CD8-positive, alpha-beta memory T cell (primary cell): ENCODE results near the gene SLC9A9. TPM values are rescaled to one million over a fixed set of nuclear protein-coding genes. Genes with fewer than 3 reads are reported as not detected.

ENCODE experiments used
- CTCF ChIA-PET: fragments of 350-600 bp; sonication (Branson Sonifier 250); formaldehyde crosslinking; loops from one replicate; lab custom pipeline; 2021; ENCODE audit warnings: antibody characterized with exemption; lab: Charles Lee
- POLR2A ChIA-PET: fragments of 350-600 bp; sonication (Branson Sonifier 250); formaldehyde crosslinking; loops from one replicate; lab custom pipeline; 2021; ENCODE audit warnings: antibody characterized with exemption; lab: Charles Lee
- DNase-seq, 5 donors: peaks; one replicate each; pipeline versions ENCODE4 v3.0.0 to v3.0.0-alpha.2; 2020 to 2022; ENCODE audit warnings: mixed read lengths in 1 of 5
- H3K27ac ChIP-seq: one replicate; pipeline ENCODE4 v1.7.0; 2013; ENCODE audit warnings: low read depth, mild to moderate bottlenecking, low read length, moderate library complexity
- H3K27me3 ChIP-seq: 2 replicates; pipeline ENCODE4 v1.7.0; 2013; ENCODE audit warnings: low read length, mild to moderate bottlenecking; ENCODE audit not compliant: insufficient read depth, poor library complexity, severe bottlenecking
- H3K36me3 ChIP-seq: 2 replicates; pipeline ENCODE4 v1.7.0; 2013; ENCODE audit warnings: mild to moderate bottlenecking, low read length, moderate library complexity; ENCODE audit not compliant: insufficient read depth
- H3K4me1 ChIP-seq: 2 replicates; pipeline ENCODE4 v1.7.0; 2013; ENCODE audit warnings: mild to moderate bottlenecking, low read length, moderate library complexity; ENCODE audit not compliant: insufficient read depth
- H3K4me3 ChIP-seq: 2 replicates; pipeline ENCODE4 v1.7.0; 2013; ENCODE audit warnings: mild to moderate bottlenecking, low read length
- H3K9me3 ChIP-seq: 2 replicates; pipeline ENCODE4 v1.7.0; 2013; ENCODE audit warnings: mild to moderate bottlenecking, low read length
- H3K27ac Mint-ChIP-seq, 8 donors: one replicate each; pipeline ENCODE4 v1.8.0; 2020 to 2021; ENCODE audit warnings: mixed read lengths in 8 of 8, mild to moderate bottlenecking in 6 of 8, inconsistent platforms in 3 of 8, moderate library complexity in 3 of 8
- H3K27me3 Mint-ChIP-seq, 2 donors: one replicate each; pipeline ENCODE4 v1.8.0; 2020 to 2021; ENCODE audit warnings: mixed read lengths in 2 of 2, mild to moderate bottlenecking in 1 of 2, moderate library complexity in 1 of 2
- H3K36me3 Mint-ChIP-seq, 3 donors: one replicate each; pipeline ENCODE4 v1.8.0; 2020 to 2021; ENCODE audit warnings: mixed read lengths in 3 of 3, inconsistent platforms in 1 of 3, mild to moderate bottlenecking in 1 of 3
- H3K4me1 Mint-ChIP-seq, 3 donors: one replicate each; pipeline ENCODE4 v1.8.0; 2020 to 2021; ENCODE audit warnings: mixed read lengths in 3 of 3, inconsistent platforms in 1 of 3, mild to moderate bottlenecking in 1 of 3
- H3K4me3 Mint-ChIP-seq, 7 donors: one replicate each; pipeline ENCODE4 v1.8.0; 2020 to 2021; ENCODE audit warnings: mixed read lengths in 7 of 7, mild to moderate bottlenecking in 6 of 7, moderate library complexity in 4 of 7, inconsistent platforms in 2 of 7
- H3K9me3 Mint-ChIP-seq, 5 donors: one replicate each; pipeline ENCODE4 v1.8.0; 2020 to 2022; ENCODE audit warnings: mixed read lengths in 5 of 5, mild to moderate bottlenecking in 3 of 5, moderate library complexity in 2 of 5, inconsistent platforms in 1 of 5
- polyA plus RNA-seq: library from polyadenylated mRNA; unstranded; fragments of 300-500 nt; fragmentation: Illumina TruSeq; gene quantifications from one replicate; pipeline ENCODE4 v1.2.3, GENCODE V29; 2021
- total RNA-seq, 2 experiments: library from RNA; stranded (reverse); gene quantifications; one replicate each; pipeline ENCODE4 v1.2.3, GENCODE V29; 2021

SLC9A9 gene
- total and polyA plus RNA-seq, 3 experiments from 2014 or later: 1.2 to 18.0 (median 2.2) TPM

DNA sequence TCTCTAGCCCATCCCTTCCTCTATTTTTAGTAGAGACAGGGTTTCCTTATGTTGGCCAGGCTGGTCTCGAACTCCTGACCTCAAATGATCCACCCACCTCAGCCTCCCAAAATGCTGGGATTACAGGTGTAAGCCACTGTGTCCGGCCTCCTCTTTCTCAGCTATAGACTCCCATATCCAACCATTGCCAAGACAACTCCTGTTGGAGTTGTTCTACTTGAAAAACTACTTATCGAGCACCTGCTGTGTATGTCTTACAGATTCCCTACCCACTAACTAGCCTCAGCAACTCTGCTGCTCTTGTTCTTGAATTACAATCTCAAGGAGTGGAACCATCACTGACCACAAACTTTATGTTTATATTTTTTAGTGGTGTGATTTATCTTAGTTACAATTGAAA is 186.6 kb downstream of the SLC9A9 start:
- peaks cover 0 to 36% (median 16%) of the 10 kb centered on the region in 3 donors for H3K36me3 Mint-ChIP-seq
- peaks cover 0 to 24% (median 0%) of the 10 kb centered on the region in 5 donors for H3K9me3 Mint-ChIP-seq
- H3K27ac Mint-ChIP-seq: no peak overlapping the region
- no peaks in the 10 kb centered on the region for H3K4me1 Mint-ChIP-seq
- H3K4me3 Mint-ChIP-seq: no peak overlapping the region
- Histone ChIP-seq H3K27ac (no peak overlapping the region), H3K9me3 (no peaks in the 10 kb centered on the region), H3K4me3 (no peak overlapping the region), H3K36me3 (no peaks in the 10 kb centered on the region), H3K4me1 (no peaks in the 10 kb centered on the region), H3K27me3 (no peaks in the 10 kb centered on the region)
- ChIA-PET POLR2A (no interaction called here), CTCF (no interaction called here)
- H3K27me3 Mint-ChIP-seq: no peaks in the 10 kb centered on the region
- DNase-seq: no peak

DNA sequence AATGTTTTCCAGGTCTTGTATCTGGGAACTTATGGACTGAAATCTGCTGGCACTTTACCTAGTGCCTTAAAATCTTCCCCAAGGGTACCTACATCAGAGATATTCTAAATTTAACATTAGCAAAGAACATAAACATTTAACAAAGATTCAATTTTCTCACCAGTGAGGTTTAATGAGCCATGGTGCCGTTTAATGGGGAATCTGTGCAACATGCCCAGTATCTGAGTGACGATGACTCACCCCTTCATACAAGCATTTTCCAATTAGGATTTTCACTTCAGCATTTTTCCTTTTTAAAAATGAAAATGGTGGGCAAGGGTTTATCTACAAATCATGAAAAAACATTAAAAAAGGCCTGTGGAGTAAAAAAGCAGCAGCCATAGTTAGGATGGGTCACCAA is 189.4 kb downstream of the SLC9A9 start:
- Histone ChIP-seq H3K27ac (no peak overlapping the region), H3K27me3 (no peaks in the 10 kb centered on the region), H3K9me3 (no peaks in the 10 kb centered on the region), H3K4me3 (no peak overlapping the region), H3K4me1 (no peaks in the 10 kb centered on the region), H3K36me3 (no peaks in the 10 kb centered on the region)
- ChIA-PET CTCF (no interaction called here), POLR2A (no interaction called here)
- Mint-ChIP-seq H3K9me3 (peaks cover 0 to 6% (median 0%) of the 10 kb centered on the region in 5 donors), H3K4me3 (no peak overlapping the region), H3K27ac (no peak overlapping the region), H3K36me3 (peaks cover 0 to 27% (median 19%) of the 10 kb centered on the region in 3 donors), H3K27me3 (no peaks in the 10 kb centered on the region), H3K4me1 (no peaks in the 10 kb centered on the region)
- no peak for DNase-seq

DNA sequence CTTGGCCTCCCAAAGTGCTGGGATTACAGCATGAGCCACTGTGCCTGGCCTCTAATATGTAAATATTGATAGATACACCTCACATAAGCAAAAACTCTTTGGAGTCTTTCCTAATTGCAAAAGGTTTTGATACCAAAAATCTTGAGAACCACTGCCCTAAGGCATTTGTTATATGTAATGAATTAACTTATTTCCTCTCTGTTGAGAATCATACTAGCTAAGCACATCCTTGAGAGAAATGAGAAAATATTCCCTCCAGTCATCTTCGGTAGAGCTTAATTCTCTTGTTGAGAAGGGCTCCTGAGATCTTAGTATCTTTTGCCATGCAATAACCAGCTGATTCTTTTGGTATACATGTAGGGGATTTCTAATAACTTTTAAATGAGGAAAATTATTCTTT is 190.2 kb downstream of the SLC9A9 start:
- POLR2A ChIA-PET: no interaction called here
- CTCF ChIA-PET: no interaction called here

DNA sequence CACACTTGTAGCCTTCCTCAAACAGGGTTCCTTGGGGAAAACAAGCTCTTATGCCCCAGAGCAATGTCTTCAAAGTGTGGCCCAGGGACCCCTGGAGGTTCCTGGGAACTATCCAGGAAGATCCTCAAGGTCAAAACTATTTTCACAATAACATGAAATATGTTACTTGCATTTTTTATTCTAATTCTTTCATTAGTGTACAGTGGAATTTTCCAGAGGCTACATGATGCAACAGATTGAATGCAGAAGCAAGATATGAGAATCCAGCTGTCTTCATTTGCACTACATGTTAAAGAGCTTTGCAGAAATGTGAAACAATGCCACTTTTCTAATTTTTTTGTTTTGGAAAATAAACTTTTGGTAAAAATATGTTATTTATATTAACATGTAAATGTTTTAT is 190.9 kb downstream of the SLC9A9 start:
- H3K27me3 Mint-ChIP-seq: no peaks in the 10 kb centered on the region
- CTCF ChIA-PET: no interaction called here
- Histone ChIP-seq H3K27ac (no peak overlapping the region), H3K4me3 (no peak overlapping the region), H3K36me3 (no peaks in the 10 kb centered on the region), H3K27me3 (no peaks in the 10 kb centered on the region), H3K4me1 (no peaks in the 10 kb centered on the region), H3K9me3 (no peaks in the 10 kb centered on the region)
- DNase-seq: no peak
- H3K4me3 Mint-ChIP-seq: no peak overlapping the region
- no peaks in the 10 kb centered on the region for H3K9me3 Mint-ChIP-seq
- peaks cover 5 to 26% (median 22%) of the 10 kb centered on the region in 3 donors for H3K36me3 Mint-ChIP-seq
- no peaks in the 10 kb centered on the region for H3K4me1 Mint-ChIP-seq
- POLR2A ChIA-PET: no interaction called here
- H3K27ac Mint-ChIP-seq: no peak overlapping the region

More for the DNA sequence above, 190.2 kb downstream of the SLC9A9 start:
- H3K27ac Mint-ChIP-seq: no peak overlapping the region
- H3K4me3 Mint-ChIP-seq: no peak overlapping the region
- no peaks in the 10 kb centered on the region for H3K9me3 Mint-ChIP-seq
- no peaks in the 10 kb centered on the region for H3K36me3 ChIP-seq
- H3K27me3 Mint-ChIP-seq: no peaks in the 10 kb centered on the region
- H3K4me1 Mint-ChIP-seq: no peaks in the 10 kb centered on the region
- no peak overlapping the region for H3K4me3 ChIP-seq
- no peak for DNase-seq
- no peaks in the 10 kb centered on the region for H3K27me3 ChIP-seq
- no peaks in the 10 kb centered on the region for H3K9me3 ChIP-seq
- H3K36me3 Mint-ChIP-seq: peaks cover 3 to 22% (median 22%) of the 10 kb centered on the region in 3 donors
- no peak overlapping the region for H3K27ac ChIP-seq
- no peaks in the 10 kb centered on the region for H3K4me1 ChIP-seq

DNA sequence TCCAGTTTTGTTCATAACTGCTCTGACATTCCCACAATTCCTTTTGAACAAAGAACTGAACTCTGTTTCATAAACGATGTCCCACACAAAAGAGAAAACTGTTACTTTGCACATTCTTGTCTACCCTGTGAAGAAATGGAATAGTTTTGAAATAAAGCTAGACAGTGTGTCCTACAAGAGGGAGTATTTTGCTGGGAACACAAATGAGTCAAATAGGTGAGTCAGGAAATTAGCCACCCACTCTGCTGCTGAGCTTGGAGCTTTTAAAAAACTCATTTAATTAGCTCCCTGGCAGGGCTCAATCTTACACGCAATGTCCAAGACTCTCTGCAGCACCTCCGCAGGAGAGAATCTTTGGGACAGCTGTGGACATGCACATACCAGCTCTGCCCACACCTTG is 193.4 kb downstream of the SLC9A9 start:
- Mint-ChIP-seq H3K4me3 (no peak overlapping the region), H3K36me3 (peaks cover 27 to 35% (median 29%) of the 10 kb centered on the region in 3 donors), H3K27me3 (no peaks in the 10 kb centered on the region), H3K9me3 (no peaks in the 10 kb centered on the region), H3K4me1 (no peaks in the 10 kb centered on the region), H3K27ac (no peak overlapping the region)
- DNase-seq: no peak
- no peak overlapping the region for H3K27ac ChIP-seq
- H3K27me3 ChIP-seq: no peaks in the 10 kb centered on the region
- CTCF ChIA-PET: no interaction called here
- peaks cover 11% of the 10 kb centered on the region for H3K36me3 ChIP-seq
- H3K4me1 ChIP-seq: no peaks in the 10 kb centered on the region
- no peak overlapping the region for H3K4me3 ChIP-seq
- H3K9me3 ChIP-seq: no peaks in the 10 kb centered on the region
- POLR2A ChIA-PET: no interaction called here

DNA sequence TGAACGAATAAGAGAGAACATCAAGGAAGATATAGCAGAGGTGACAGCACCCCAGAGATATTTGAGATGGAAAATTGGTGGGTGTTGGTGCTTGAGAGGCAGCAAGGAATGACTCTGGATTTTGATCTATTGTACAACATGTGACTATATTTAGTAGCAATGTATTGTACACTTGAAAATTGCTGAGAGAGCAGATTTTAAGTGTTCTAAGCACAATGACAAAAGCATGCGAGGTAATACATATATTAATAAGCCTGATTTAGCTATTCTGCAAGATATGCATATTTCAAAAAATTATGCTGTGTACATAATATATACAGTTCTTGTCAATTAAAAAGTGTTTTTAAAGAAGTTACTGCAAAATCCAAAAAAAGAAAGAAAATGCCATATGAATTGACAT is 194.3 kb downstream of the SLC9A9 start:
- no peak overlapping the region for H3K4me3 Mint-ChIP-seq
- POLR2A ChIA-PET: no interaction called here
- H3K4me3 ChIP-seq: no peak overlapping the region
- no peak overlapping the region for H3K27ac Mint-ChIP-seq
- H3K27ac ChIP-seq: no peak overlapping the region
- H3K36me3 ChIP-seq: peaks cover 11% of the 10 kb centered on the region
- no peaks in the 10 kb centered on the region for H3K4me1 Mint-ChIP-seq
- no peaks in the 10 kb centered on the region for H3K9me3 ChIP-seq
- H3K36me3 Mint-ChIP-seq: peaks cover 32 to 33% (median 33%) of the 10 kb centered on the region in 3 donors
- DNase-seq: no peak
- no peaks in the 10 kb centered on the region for H3K9me3 Mint-ChIP-seq
- H3K4me1 ChIP-seq: no peaks in the 10 kb centered on the region
- H3K27me3 ChIP-seq: no peaks in the 10 kb centered on the region
- no peaks in the 10 kb centered on the region for H3K27me3 Mint-ChIP-seq
- CTCF ChIA-PET: no interaction called here

DNA sequence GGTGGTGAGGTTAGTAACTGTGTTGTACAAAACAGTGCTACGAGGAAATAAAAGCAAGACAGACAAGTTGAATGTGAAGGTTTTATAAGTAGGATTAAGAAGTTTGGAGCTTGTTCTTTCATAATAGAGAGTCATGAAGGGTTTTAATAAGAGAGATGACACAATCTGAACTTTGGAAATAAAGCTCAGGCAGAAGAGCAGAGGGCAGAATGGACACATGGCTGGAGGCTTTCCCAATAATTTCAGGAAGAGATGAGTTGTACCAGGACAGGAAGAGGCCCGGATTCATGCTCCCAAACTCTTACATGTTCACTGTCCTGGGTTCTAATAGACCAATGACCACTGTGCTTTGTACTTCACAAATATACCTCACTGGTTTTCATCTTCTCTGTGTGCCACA is 194.8 kb downstream of the SLC9A9 start:
- POLR2A ChIA-PET: no interaction called here
- CTCF ChIA-PET: no interaction called here
- no peaks in the 10 kb centered on the region for H3K4me1 ChIP-seq

DNA sequence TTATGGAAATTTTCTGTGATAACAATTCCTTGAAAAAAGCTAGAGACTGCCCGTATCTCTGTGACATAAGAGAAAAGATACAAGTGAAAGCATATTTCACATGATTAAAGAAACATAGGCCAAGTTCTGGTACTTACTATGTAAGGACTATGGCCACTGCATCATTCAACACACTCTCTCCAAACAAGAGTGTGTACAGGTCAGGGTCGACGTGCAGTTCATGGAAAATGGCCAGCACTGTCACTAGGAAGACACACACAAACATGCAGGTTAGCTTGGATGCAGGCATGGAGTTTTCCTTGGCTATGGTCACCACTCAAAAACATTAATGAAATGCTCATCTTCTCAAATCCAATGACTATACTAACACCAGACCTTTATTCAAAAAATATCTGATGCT is 196.2 kb downstream of the SLC9A9 start:
- POLR2A ChIA-PET: no interaction called here
- Mint-ChIP-seq H3K4me1 (no peaks in the 10 kb centered on the region), H3K36me3 (peaks cover 32 to 33% (median 33%) of the 10 kb centered on the region in 3 donors), H3K4me3 (no peak overlapping the region), H3K9me3 (no peaks in the 10 kb centered on the region), H3K27me3 (no peaks in the 10 kb centered on the region), H3K27ac (no peak overlapping the region)
- no peak for DNase-seq
- no peak overlapping the region for H3K27ac ChIP-seq
- CTCF ChIA-PET: no interaction called here
- no peaks in the 10 kb centered on the region for H3K27me3 ChIP-seq
- no peaks in the 10 kb centered on the region for H3K4me1 ChIP-seq
- H3K36me3 ChIP-seq: peaks cover 11% of the 10 kb centered on the region
- H3K9me3 ChIP-seq: no peaks in the 10 kb centered on the region
- H3K4me3 ChIP-seq: no peak overlapping the region

More for the DNA sequence above, 194.8 kb downstream of the SLC9A9 start:
- no peak overlapping the region for H3K4me3 Mint-ChIP-seq
- H3K27ac Mint-ChIP-seq: no peak overlapping the region
- H3K36me3 Mint-ChIP-seq: peaks cover 32 to 33% (median 33%) of the 10 kb centered on the region in 3 donors
- H3K36me3 ChIP-seq: peaks cover 11% of the 10 kb centered on the region
- H3K4me3 ChIP-seq: no peak overlapping the region
- no peaks in the 10 kb centered on the region for H3K27me3 Mint-ChIP-seq
- no peaks in the 10 kb centered on the region for H3K27me3 ChIP-seq
- H3K9me3 Mint-ChIP-seq: no peaks in the 10 kb centered on the region
- H3K4me1 Mint-ChIP-seq: no peaks in the 10 kb centered on the region
- no peak for DNase-seq
- no peak overlapping the region for H3K27ac ChIP-seq
- no peaks in the 10 kb centered on the region for H3K9me3 ChIP-seq

DNA sequence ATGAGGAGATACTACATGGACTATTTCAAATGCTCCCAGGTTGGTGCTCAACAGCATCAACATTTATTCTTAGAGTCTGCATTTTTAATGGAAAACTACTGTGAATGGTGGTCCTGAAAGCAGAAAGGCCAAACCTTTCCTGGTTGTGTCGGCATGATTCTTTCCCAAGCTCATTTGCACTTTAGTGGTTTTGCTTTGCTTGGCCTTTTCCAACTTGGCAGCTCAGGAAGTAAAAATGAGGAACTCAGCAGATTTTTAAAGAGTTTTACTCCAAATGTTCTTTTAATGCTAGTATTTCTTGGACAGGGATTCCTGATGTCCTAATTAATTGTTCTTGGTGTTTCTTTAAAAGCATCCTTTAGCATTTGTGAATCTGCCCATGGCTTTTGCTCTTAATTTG is 197.4 kb downstream of the SLC9A9 start:
- CTCF ChIA-PET: no interaction called here
- Mint-ChIP-seq H3K4me1 (no peaks in the 10 kb centered on the region), H3K36me3 (peaks cover 29 to 33% (median 32%) of the 10 kb centered on the region in 3 donors), H3K27me3 (no peaks in the 10 kb centered on the region), H3K9me3 (no peaks in the 10 kb centered on the region), H3K4me3 (no peak overlapping the region), H3K27ac (no peak overlapping the region)
- H3K4me3 ChIP-seq: no peak overlapping the region
- no peak overlapping the region for H3K27ac ChIP-seq
- no peaks in the 10 kb centered on the region for H3K4me1 ChIP-seq
- DNase-seq: no peak
- no peaks in the 10 kb centered on the region for H3K9me3 ChIP-seq
- POLR2A ChIA-PET: no interaction called here
- no peaks in the 10 kb centered on the region for H3K27me3 ChIP-seq
- peaks cover 11% of the 10 kb centered on the region for H3K36me3 ChIP-seq
